ENCODE measurements around the gene ZNF319.

ZNF319 gene

GRCh38 chr16:57999971-58000705 is at the start of gene ZNF319:
Gene ZNF319 (minus strand): TSS chr16:58000672. CDS start chr16:57998265, 2,407 bp downstream.
- DNase-seq, result no peak

- no peak for DNase-seq
Observed at GRCh38 chr16:58049232-58050185, 49.0 kb upstream of the ZNF319 start.

GRCh38 chr16:58048494-58049231 is 48.2 kb upstream of the ZNF319 start:
- no peak for DNase-seq

GRCh38 chr16:58047557-58048348 is 47.3 kb upstream of the ZNF319 start:
- no peak for DNase-seq

GRCh38 chr16:58046936-58047335 is 46.5 kb upstream of the ZNF319 start:
- DNase-seq, result no peak

- no peak for DNase-seq
Observed at GRCh38 chr16:58046054-58046881, 45.8 kb upstream of the ZNF319 start.

GRCh38 chr16:58045096-58045495 is 44.6 kb upstream of the ZNF319 start:
- no peak for DNase-seq

- DNase-seq, result no peak
Observed at GRCh38 chr16:58044266-58045019, 44.0 kb upstream of the ZNF319 start.

GRCh38 chr16:58043571-58044155 is 43.2 kb upstream of the ZNF319 start:
- no peak for DNase-seq

- no peak for DNase-seq
Observed at GRCh38 chr16:58042886-58043515, 42.5 kb upstream of the ZNF319 start.

GRCh38 chr16:58042001-58042885 is 41.8 kb upstream of the ZNF319 start:
- no peak for DNase-seq

- no peak for DNase-seq
Observed at GRCh38 chr16:58041628-58041955, 41.1 kb upstream of the ZNF319 start.

GRCh38 chr16:58040945-58041627 is 40.6 kb upstream of the ZNF319 start:
- no peak for DNase-seq

- DNase-seq, result no peak
Observed at GRCh38 chr16:58040496-58040846, 40.0 kb upstream of the ZNF319 start.

GRCh38 chr16:58039829-58040495 is 39.5 kb upstream of the ZNF319 start:
- no peak for DNase-seq

GRCh38 chr16:58038219-58038641 is 37.8 kb upstream of the ZNF319 start:
- no peak for DNase-seq

- no peak for DNase-seq
Observed at GRCh38 chr16:58037365-58038057, 37.0 kb upstream of the ZNF319 start.
